ENCODE measurements around the gene DCAF8. TPM values are rescaled to one million over a fixed set of nuclear protein-coding genes. Genes with fewer than 3 reads are reported as not detected.

The DCAF8 gene
- total RNA-seq, 1 donor from 2014 or later = 69.4 TPM

DNA sequence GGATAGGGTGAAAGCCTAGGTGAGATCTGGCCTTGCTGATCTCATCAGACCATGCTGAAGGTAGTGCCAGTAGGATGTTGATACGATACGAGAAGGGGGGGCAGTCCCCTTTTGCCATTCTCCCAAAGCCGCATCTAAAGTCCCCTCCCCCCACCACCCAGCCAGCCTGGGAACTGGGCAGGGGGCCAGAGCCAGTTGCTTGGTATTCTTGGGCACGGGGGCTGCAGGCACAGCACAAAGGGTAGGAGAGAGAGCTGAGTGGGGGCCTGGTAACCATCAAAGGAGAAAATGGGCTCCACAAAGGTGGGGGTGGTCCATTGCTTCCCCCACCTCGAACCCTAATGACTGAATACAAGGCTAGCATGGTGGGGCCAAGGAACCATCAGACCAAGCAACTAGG lies 51.8 kb downstream of the DCAF8 start:
- TF ChIP-seq, protein P1, sequence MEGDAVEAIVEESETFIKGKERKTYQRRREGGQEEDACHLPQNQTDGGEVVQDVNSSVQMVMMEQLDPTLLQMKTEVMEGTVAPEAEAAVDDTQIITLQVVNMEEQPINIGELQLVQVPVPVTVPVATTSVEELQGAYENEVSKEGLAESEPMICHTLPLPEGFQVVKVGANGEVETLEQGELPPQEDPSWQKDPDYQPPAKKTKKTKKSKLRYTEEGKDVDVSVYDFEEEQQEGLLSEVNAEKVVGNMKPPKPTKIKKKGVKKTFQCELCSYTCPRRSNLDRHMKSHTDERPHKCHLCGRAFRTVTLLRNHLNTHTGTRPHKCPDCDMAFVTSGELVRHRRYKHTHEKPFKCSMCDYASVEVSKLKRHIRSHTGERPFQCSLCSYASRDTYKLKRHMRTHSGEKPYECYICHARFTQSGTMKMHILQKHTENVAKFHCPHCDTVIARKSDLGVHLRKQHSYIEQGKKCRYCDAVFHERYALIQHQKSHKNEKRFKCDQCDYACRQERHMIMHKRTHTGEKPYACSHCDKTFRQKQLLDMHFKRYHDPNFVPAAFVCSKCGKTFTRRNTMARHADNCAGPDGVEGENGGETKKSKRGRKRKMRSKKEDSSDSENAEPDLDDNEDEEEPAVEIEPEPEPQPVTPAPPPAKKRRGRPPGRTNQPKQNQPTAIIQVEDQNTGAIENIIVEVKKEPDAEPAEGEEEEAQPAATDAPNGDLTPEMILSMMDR (IDR thresholded peaks at IDR 0.05; ENCODE audit: insufficient read depth, low read length, poor library complexity, severe bottlenecking) = no peak
- H3K36me3 ChIP-seq (ENCODE audit: control insufficient read depth, insufficient read depth, low read length) = peaks cover 9% of the 10 kb centered on the region
- no peaks in the 10 kb centered on the region for H3K27me3 ChIP-seq (ENCODE audit: control insufficient read depth, insufficient read depth, low read length)
- no peak for DNase-seq (ENCODE audit: low read depth)
- no peak overlapping the region for H3K4me3 ChIP-seq (ENCODE audit: low read depth, low read length)

DNA sequence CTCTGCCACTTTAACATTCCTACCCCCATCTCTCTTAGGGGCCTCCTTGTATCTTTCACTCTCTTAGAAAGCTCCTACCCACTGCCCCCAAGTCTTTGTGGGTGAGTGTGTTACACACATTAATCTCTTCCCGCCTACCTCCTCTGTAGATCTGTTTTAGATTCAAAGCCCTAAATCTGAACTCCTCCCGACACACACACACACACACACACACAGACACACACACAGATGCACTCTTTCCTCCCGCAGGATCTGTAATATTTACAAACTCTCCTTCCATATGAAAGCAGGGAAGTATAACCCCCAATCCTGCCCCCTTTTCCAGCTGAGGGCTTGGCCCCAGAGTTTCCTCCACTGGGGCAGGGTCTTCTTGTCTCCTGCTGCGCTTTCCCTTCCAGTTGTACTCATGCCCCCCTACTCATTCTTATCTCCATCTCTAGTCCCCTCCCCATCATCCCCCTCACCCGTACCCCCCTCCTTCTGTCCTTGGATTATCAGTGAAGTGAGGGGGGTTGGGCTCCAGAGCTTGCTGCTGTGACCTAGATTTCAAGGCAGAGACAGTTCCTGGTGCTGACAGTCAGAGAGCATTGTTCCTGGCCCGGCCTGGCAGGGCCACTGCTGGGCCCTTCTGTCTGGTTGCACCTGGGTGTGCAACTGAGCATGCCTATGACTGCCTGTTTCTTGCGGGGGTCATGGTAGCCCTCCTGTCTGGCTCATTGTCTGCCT lies 52.9 kb downstream of the DCAF8 start:
- Histone ChIP-seq H3K36me3 (ENCODE audit: control insufficient read depth, insufficient read depth, low read length) (peaks cover 9% of the 10 kb centered on the region), H3K27me3 (ENCODE audit: control insufficient read depth, insufficient read depth, low read length) (no peaks in the 10 kb centered on the region), H3K4me3 (ENCODE audit: low read depth, low read length) (no peak overlapping the region)
- TF ChIP-seq, protein P1 (IDR thresholded peaks at IDR 0.05; ENCODE audit: insufficient read depth, low read length, poor library complexity, severe bottlenecking) = no peak
- no peak for DNase-seq (ENCODE audit: low read depth)

DNA sequence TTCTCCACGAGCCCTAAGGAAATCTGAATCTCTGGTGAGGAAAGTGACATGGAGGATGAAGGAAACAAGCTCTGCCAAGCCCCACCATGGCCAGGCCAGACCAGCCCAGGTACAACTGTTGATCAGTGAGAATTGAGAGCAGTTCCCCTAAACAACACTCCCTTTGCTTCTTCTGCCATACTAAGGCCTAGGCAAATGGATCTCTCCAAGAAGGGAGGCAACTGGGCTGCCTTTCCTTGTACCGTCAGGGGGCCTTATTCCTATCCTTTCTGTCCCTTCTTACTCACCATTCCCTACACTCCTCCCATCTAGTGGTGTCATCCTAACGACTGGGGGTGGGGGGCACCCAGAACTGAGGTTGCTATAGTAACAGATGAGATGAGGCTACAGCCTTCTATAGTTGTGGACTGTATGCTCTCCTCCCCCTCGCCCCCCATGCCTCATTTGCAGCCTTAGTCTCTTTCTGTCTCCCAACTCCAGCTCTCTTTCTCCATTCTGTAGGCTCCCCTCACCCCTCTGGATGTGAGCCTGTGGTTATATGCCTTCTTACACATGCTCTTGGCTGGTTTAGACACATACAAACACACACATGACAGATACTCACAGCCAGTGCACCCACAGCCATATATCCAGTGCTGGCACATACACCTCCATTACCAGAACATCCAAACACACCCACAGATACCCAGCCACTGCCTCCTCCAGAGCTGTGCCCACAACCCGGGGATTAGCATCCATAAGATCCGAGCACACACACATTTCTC lies 53.6 kb downstream of the DCAF8 start:
- TF ChIP-seq, protein P1 (IDR thresholded peaks at IDR 0.05; ENCODE audit: insufficient read depth, low read length, poor library complexity, severe bottlenecking) = no peak
- Histone ChIP-seq H3K36me3 (ENCODE audit: control insufficient read depth, insufficient read depth, low read length) (peaks cover 9% of the 10 kb centered on the region), H3K4me3 (ENCODE audit: low read depth, low read length) (no peak overlapping the region), H3K27me3 (ENCODE audit: control insufficient read depth, insufficient read depth, low read length) (no peaks in the 10 kb centered on the region)
- no peak for DNase-seq (ENCODE audit: low read depth)

DNA sequence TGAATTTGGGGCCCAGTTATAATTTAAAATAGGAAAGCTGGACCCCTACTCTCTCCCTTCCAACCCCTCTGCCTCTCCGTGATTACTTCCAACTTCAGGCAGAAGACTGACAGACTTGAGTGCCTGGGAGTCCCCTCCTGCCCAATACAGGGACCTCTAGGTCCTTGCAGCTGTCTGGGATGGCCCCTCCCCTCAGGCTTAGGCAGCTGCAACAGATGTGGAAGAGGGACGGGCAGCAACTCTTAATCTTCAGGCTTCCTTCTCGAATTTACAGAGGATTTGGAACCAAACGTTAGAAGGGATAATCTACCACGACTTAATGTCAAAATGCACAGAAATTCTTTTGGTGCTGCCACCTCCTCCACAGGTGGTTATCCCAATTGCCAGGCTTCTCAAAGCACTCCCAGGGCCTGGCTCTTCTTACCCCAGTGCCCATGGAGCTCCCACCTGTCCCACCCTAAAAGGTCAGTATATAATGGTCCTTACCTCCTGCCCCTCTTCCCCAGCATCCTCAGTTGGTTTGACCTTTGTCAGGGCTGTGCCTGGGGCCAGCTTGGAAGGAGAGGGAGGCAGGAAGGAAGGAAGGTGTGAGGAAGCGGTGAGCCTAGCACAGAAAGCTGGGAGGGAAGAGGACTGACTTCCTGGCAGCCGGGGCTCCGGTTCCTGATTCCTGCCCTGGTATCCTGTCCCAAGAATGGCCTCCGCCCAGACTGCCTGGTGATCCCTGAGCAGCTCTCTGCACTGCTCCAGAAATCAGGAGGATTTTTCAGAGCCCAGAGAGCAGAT lies 54.4 kb downstream of the DCAF8 start:
- TF ChIP-seq, protein P1 (IDR thresholded peaks at IDR 0.05; ENCODE audit: insufficient read depth, low read length, poor library complexity, severe bottlenecking) = no peak

DNA sequence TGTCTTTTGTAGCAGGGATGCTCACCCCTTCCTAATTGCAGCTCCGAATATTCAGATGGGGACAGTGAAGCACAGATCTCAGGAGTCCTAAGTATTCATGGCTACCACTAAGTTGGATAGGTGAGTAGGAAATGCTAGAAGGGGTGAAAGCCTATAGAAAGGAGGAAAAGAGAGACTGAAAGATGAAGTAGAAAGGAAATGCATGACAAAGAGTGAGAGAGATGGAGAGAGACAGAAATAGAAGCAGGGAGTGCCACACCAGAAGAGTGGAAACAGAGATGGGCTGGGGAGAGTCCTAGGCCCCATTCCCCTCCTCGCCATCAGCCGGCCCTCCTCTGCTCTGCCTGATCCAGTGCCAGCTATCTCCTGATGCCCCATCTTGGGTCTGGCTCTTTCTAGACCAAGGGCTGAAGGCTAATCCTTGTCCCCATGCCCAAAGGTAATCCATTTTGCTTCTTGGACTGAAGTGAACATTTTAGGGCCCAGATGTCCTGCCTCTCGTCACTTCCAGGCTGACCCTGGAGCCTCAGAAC lies 55.2 kb downstream of the DCAF8 start:
- no peaks in the 10 kb centered on the region for H3K27me3 ChIP-seq (ENCODE audit: control insufficient read depth, insufficient read depth, low read length)
- no peak for DNase-seq (ENCODE audit: low read depth)
- H3K4me3 ChIP-seq (ENCODE audit: low read depth, low read length) = no peak overlapping the region
- TF ChIP-seq, protein P1 (IDR thresholded peaks at IDR 0.05; ENCODE audit: insufficient read depth, low read length, poor library complexity, severe bottlenecking) = no peak
- peaks cover 3% of the 10 kb centered on the region for H3K36me3 ChIP-seq (ENCODE audit: control insufficient read depth, insufficient read depth, low read length)

More for the DNA sequence above, 54.4 kb downstream of the DCAF8 start:
- H3K36me3 ChIP-seq (ENCODE audit: control insufficient read depth, insufficient read depth, low read length) = peaks cover 5% of the 10 kb centered on the region
- no peaks in the 10 kb centered on the region for H3K27me3 ChIP-seq (ENCODE audit: control insufficient read depth, insufficient read depth, low read length)
- H3K4me3 ChIP-seq (ENCODE audit: low read depth, low read length) = no peak overlapping the region
- no peak for DNase-seq (ENCODE audit: low read depth)

All from kidney epithelial cell (primary cell).